ENCODE measurements around the gene ATP8A2. TPM values are rescaled to one million over a fixed set of nuclear protein-coding genes. Genes with fewer than 3 reads are reported as not detected.
"Not testable (repeated sequence)": the region's sequence is repeated elsewhere in the genome, so short reads cannot be mapped to it uniquely, and the experiment has no call there.

The ATP8A2 gene
- total RNA-seq, 1 experiment from 2014 or later, result 5.2 TPM

DNA sequence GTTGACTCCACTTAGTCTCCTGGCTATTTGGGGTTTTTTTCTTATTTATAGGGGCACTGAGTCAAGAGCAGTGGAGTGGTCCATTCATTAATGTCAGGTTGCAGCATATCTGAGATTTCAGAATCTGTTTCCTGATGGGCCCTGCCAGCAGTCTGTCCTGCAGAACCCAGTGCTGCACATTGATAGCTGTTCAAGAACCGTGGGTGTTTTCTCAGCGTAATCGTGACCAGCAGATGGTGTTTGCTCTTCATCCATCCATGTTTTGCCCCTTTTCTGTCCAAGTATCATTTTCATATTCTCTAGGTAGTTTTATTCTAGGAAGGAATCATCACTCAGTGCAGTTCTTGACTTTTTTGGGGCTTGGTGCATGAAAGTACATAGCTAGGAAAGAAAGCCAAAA lies 166.5 kb downstream of the ATP8A2 start (continued):
- TF ChIP-seq ZNF281 (CRISPR knock-in tag; IDR thresholded peaks at IDR 0.05), result no peak
- TF ChIP-seq USF1 (CRISPR knock-in tag; IDR thresholded peaks at IDR 0.05), result no peak
- no peak for TF ChIP-seq NR2C2 (CRISPR knock-in tag; IDR thresholded peaks at IDR 0.05)
- TF ChIP-seq KAT7 (CRISPR knock-in tag; IDR thresholded peaks at IDR 0.05; ENCODE audit: borderline replicate concordance), result no peak
- TF ChIP-seq SMAD4 (CRISPR knock-in tag; IDR thresholded peaks at IDR 0.05), result no peak
- no peak for TF ChIP-seq ZNF138 (CRISPR knock-in tag; conservative IDR thresholded peaks at IDR 0.05)
- no peak for TF ChIP-seq SP1 (CRISPR knock-in tag; conservative IDR thresholded peaks at IDR 0.05)
- TF ChIP-seq, protein P1, sequence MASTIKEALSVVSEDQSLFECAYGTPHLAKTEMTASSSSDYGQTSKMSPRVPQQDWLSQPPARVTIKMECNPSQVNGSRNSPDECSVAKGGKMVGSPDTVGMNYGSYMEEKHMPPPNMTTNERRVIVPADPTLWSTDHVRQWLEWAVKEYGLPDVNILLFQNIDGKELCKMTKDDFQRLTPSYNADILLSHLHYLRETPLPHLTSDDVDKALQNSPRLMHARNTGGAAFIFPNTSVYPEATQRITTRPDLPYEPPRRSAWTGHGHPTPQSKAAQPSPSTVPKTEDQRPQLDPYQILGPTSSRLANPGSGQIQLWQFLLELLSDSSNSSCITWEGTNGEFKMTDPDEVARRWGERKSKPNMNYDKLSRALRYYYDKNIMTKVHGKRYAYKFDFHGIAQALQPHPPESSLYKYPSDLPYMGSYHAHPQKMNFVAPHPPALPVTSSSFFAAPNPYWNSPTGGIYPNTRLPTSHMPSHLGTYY (CRISPR knock-in tag; IDR thresholded peaks at IDR 0.05), result no peak
- TF ChIP-seq GRHL2 (CRISPR knock-in tag; IDR thresholded peaks at IDR 0.05; ENCODE audit: insufficient replicate concordance, severe bottlenecking), result no peak

- H3K27ac Mint-ChIP-seq, result no peak overlapping the region
- peaks cover 5% of the 10 kb centered on the region for H3K4me1 Mint-ChIP-seq
- TF ChIP-seq, protein P2, sequence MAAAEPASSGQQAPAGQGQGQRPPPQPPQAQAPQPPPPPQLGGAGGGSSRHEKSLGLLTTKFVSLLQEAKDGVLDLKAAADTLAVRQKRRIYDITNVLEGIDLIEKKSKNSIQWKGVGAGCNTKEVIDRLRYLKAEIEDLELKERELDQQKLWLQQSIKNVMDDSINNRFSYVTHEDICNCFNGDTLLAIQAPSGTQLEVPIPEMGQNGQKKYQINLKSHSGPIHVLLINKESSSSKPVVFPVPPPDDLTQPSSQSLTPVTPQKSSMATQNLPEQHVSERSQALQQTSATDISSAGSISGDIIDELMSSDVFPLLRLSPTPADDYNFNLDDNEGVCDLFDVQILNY (CRISPR knock-in tag; IDR thresholded peaks at IDR 0.05), result no peak
- TF ChIP-seq ZNF263 (CRISPR knock-in tag; IDR thresholded peaks at IDR 0.05; ENCODE audit: low read depth), result no peak
- TF ChIP-seq FOXP4 (CRISPR knock-in tag; IDR thresholded peaks at IDR 0.05), result no peak
- TF ChIP-seq FOXP1 (CRISPR knock-in tag; IDR thresholded peaks at IDR 0.05; ENCODE audit: borderline replicate concordance), result no peak
- no peak for TF ChIP-seq JUN (CRISPR knock-in tag; IDR thresholded peaks at IDR 0.05)
- no peak for TF ChIP-seq TEAD4 (CRISPR knock-in tag; IDR thresholded peaks at IDR 0.05)
- TF ChIP-seq, protein P3, sequence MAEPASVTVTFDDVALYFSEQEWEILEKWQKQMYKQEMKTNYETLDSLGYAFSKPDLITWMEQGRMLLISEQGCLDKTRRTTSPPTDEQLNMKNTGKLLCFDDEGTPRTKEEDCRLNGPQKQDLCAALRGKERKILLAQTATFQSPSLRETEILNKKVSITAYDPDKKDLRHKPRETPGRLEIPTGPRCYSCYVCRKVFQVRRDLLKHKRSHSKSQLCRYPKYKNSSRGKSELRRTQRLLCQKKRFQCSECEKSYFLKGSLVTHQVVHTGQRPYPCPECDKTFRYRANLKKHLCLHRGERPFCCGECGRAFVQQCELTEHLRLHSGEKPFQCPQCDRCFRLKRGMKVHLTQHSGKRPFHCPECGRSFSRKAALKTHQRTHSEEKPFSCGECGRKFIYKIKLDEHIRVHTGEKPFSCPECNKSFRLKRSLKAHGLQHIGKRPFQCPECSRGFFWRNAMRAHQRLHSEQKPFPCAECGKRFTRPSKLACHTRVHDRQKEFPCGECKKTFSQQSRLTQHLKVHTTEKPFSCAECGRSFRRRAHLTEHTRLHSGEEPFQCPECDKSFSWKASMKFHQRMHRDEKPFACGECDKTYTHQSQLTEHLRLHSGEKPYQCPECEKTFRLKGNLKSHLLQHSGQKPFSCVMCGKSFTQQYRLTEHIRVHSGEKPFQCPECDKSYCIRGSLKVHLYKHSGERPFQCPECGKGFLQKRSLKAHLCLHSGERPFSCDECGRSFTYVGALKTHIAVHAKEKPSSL (CRISPR knock-in tag; conservative IDR thresholded peaks at IDR 0.05), result no peak
- TF ChIP-seq MLX (CRISPR knock-in tag; IDR thresholded peaks at IDR 0.05), result no peak
- TF ChIP-seq, protein P4, sequence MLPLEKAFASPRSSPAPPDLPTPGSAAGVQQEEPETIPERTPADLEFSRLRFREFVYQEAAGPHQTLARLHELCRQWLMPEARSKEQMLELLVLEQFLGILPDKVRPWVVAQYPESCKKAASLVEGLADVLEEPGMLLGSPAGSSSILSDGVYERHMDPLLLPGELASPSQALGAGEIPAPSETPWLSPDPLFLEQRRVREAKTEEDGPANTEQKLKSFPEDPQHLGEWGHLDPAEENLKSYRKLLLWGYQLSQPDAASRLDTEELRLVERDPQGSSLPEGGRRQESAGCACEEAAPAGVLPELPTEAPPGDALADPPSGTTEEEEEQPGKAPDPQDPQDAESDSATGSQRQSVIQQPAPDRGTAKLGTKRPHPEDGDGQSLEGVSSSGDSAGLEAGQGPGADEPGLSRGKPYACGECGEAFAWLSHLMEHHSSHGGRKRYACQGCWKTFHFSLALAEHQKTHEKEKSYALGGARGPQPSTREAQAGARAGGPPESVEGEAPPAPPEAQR (CRISPR knock-in tag; IDR thresholded peaks at IDR 0.05), result no peak
- ATAC-seq (no peak), DNase-seq (ENCODE audit: low spot score) (no peak)
- no peaks in the 10 kb centered on the region for H3K27me3 Mint-ChIP-seq (ENCODE audit: low read depth)
- ChIA-PET CTCF (no interaction called here), POLR2A (no interaction called here)
- H3K36me3 Mint-ChIP-seq, result no peaks in the 10 kb centered on the region
- H3K4me3 Mint-ChIP-seq, result no peak overlapping the region
- H3K9me3 Mint-ChIP-seq, result no peaks in the 10 kb centered on the region
These were observed 169.8 kb downstream of the ATP8A2 start for GRCh38 chr13:25541434-25542123.

DNA sequence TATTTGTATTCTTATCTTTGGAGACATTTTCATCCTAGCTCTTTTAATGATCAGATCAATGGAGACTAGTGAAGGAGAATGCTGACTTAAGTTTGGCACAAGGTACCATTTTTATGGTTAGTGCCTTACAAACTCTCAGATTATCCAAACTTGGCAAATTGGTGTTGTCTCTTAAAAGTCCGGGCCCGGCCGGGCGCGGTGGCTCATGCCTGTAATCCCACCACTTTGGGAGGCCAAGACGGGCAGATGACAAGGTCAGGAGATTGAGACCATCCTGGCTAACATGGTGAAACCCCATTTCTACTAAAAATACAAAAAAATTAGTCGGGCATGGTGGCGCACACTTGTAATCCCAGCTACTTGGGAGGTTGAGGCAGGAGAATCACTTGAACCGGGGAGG lies 177.2 kb downstream of the ATP8A2 start:
- H3K36me3 Mint-ChIP-seq; CTCF ChIA-PET; H3K27ac Mint-ChIP-seq; H3K4me3 Mint-ChIP-seq; ATAC-seq; H3K27me3 Mint-ChIP-seq (ENCODE audit: low read depth); POLR2A ChIA-PET; DNase-seq (ENCODE audit: low spot score); H3K9me3 Mint-ChIP-seq: not testable (repeated sequence)
- H3K4me1 Mint-ChIP-seq, result peaks cover 13% of the 10 kb centered on the region

Data from WTC11 (cell line).